Mesenchymal stem cell (in vitro differentiated cells and primary cell): ENCODE measurements around the gene EML2.

Source experiments
- DNase-seq: peaks from one replicate; pipeline ENCODE4 v3.0.0-alpha.2; 2013
- H2AFZ ChIP-seq: one replicate; pipeline ENCODE4 v1.6.1; 2013; ENCODE audit warnings: low read depth, mild to moderate bottlenecking, control low read depth, inconsistent platforms, low read length, moderate library complexity
- H2AK5ac ChIP-seq: 2 replicates; pipeline ENCODE4 v1.6.1; 2013; ENCODE audit warnings: low read length, moderate library complexity, mild to moderate bottlenecking, inconsistent platforms; ENCODE audit not compliant: severe bottlenecking
- H2BK120ac ChIP-seq: one replicate; pipeline ENCODE4 v1.6.1; 2013; ENCODE audit warnings: low read depth, mild to moderate bottlenecking, inconsistent platforms, low read length, moderate library complexity
- H2BK12ac ChIP-seq, 2 experiments: one replicate each; pipeline ENCODE4 v1.6.1; 2013; ENCODE audit warnings: inconsistent platforms in 2 of 2, low read length in 2 of 2, mild to moderate bottlenecking in 2 of 2, moderate library complexity in 2 of 2, control low read depth in 1 of 2
- H2BK15ac ChIP-seq: one replicate; pipeline ENCODE4 v1.6.1; 2013; ENCODE audit warnings: mild to moderate bottlenecking, low read depth, inconsistent platforms; ENCODE audit not compliant: poor library complexity, severe bottlenecking
- H2BK5ac ChIP-seq: 2 replicates; pipeline ENCODE4 v1.6.1; 2013; ENCODE audit warnings: low read depth, mild to moderate bottlenecking, low read length, control low read depth, inconsistent platforms; ENCODE audit not compliant: poor library complexity, severe bottlenecking
- H3K14ac ChIP-seq, 2 experiments: one replicate each; pipeline ENCODE4 v1.6.1; 2013; ENCODE audit warnings: inconsistent platforms in 2 of 2, low read length in 2 of 2, control low read depth in 1 of 2, mild to moderate bottlenecking in 1 of 2, moderate library complexity in 1 of 2
- H3K18ac ChIP-seq, 2 experiments: one replicate each; pipeline ENCODE4 v1.6.1; 2013; ENCODE audit warnings: inconsistent platforms in 2 of 2, low read length in 2 of 2, control low read depth in 1 of 2, low read depth in 1 of 2, mild to moderate bottlenecking in 1 of 2
- H3K23ac ChIP-seq, 2 experiments: one replicate each; pipeline ENCODE4 v1.6.1; 2013; ENCODE audit warnings: inconsistent platforms in 2 of 2, low read length in 2 of 2, mild to moderate bottlenecking in 2 of 2, moderate library complexity in 2 of 2, control low read depth in 1 of 2
- H3K27ac ChIP-seq: 2 replicates; pipeline ENCODE4 v1.5.1; 2013; ENCODE audit warnings: mild to moderate bottlenecking, moderate library complexity, low read length, control low read depth, inconsistent platforms; ENCODE audit not compliant: poor library complexity, severe bottlenecking
- H3K27me3 ChIP-seq, 2 experiments: 2 replicates each; pipeline versions ENCODE4 v1.6.1 to v1.7.0; 2013; ENCODE audit warnings: low read length in 2 of 2, mild to moderate bottlenecking in 2 of 2, moderate library complexity in 2 of 2, control low read depth in 1 of 2, inconsistent platforms in 1 of 2; ENCODE audit not compliant: control insufficient read depth in 1 of 2, insufficient read depth in 1 of 2
- H3K36me3 ChIP-seq, 2 experiments: 2 replicates each; pipeline versions ENCODE4 v1.6.1 to v1.7.0; 2013; ENCODE audit warnings: low read length in 2 of 2, control low read depth in 1 of 2, inconsistent platforms in 1 of 2, low read depth in 1 of 2, mild to moderate bottlenecking in 1 of 2; ENCODE audit not compliant: insufficient read depth in 2 of 2, control insufficient read depth in 1 of 2
- H3K4ac ChIP-seq, 2 experiments: one replicate each; pipeline ENCODE4 v1.6.1; 2013; ENCODE audit warnings: inconsistent platforms in 2 of 2, low read length in 2 of 2, mild to moderate bottlenecking in 2 of 2, moderate library complexity in 2 of 2, control low read depth in 1 of 2, low read depth in 1 of 2
- H3K4me1 ChIP-seq: 2 replicates; pipeline ENCODE4 v1.6.1; 2013; ENCODE audit warnings: low read depth, low read length, control low read depth; ENCODE audit not compliant: control insufficient read depth, insufficient read depth
- H3K4me2 ChIP-seq: 2 replicates; pipeline ENCODE4 v1.6.1; 2013; ENCODE audit warnings: low read length, mild to moderate bottlenecking, inconsistent platforms; ENCODE audit not compliant: poor library complexity, severe bottlenecking
- H3K4me3 ChIP-seq, 2 experiments: 2 replicates each; pipeline versions ENCODE4 v1.5.1 to v1.7.0; 2013; ENCODE audit warnings: low read length in 2 of 2, mild to moderate bottlenecking in 2 of 2, control low read depth in 1 of 2, low read depth in 1 of 2; ENCODE audit not compliant: insufficient read depth in 1 of 2
- H3K79me1 ChIP-seq: replicated peaks from 2 replicates; pipeline ENCODE4 v1.6.1; 2013; ENCODE audit warnings: mild to moderate bottlenecking, control low read depth, low read length, inconsistent platforms; ENCODE audit not compliant: poor library complexity, severe bottlenecking
- H3K9ac ChIP-seq: 2 replicates; pipeline ENCODE4 v1.7.0; 2013; ENCODE audit warnings: mild to moderate bottlenecking, low read length, moderate library complexity
- H3K9me3 ChIP-seq: 2 replicates; pipeline ENCODE4 v1.7.0; 2013; ENCODE audit warnings: mild to moderate bottlenecking, low read length; ENCODE audit not compliant: control insufficient read depth
- H4K8ac ChIP-seq: one replicate; pipeline ENCODE4 v1.6.1; 2013; ENCODE audit warnings: inconsistent platforms, mild to moderate bottlenecking, low read length, moderate library complexity
- H4K91ac ChIP-seq: one replicate; pipeline ENCODE4 v1.6.1; 2013; ENCODE audit warnings: mild to moderate bottlenecking, low read length, inconsistent platforms
- WGBS: methylation state at CpG from one replicate; pipeline ENCODE4 v1.1.7; 2013; ENCODE audit warnings: mixed read lengths; 5-methylcytosine and 5-hydroxymethylcytosine counted together

The EML2 gene

GRCh38 chr19:45621976-45622503 is 17.2 kb downstream of the EML2 start:
- peaks cover 55 to 69% of the 10 kb centered on the region in 2 experiments for H3K36me3 ChIP-seq
- no peak overlapping the region for H3K4me2 ChIP-seq
- no peak overlapping the region for H2BK120ac ChIP-seq
- DNase-seq, result no peak
- H2BK5ac ChIP-seq, result no peak overlapping the region
- H3K14ac ChIP-seq, result no peak overlapping the region
- no peaks in the 10 kb centered on the region for H3K27me3 ChIP-seq
- H4K91ac ChIP-seq, result no peak overlapping the region
- no peak overlapping the region for H3K23ac ChIP-seq
- H2AK5ac ChIP-seq, result no peak overlapping the region
- H3K9me3 ChIP-seq, result no peaks in the 10 kb centered on the region
- H3K9ac ChIP-seq, result no peak overlapping the region
- WGBS, result 91% methylated on average over 6 of the region's 6 CpGs
- no peak overlapping the region for H2BK15ac ChIP-seq
- no peak overlapping the region for H3K4ac ChIP-seq
- no peaks in the 10 kb centered on the region for H3K4me1 ChIP-seq
- no peak overlapping the region for H3K4me3 ChIP-seq
- no peak overlapping the region for H2AFZ ChIP-seq
- H2BK12ac ChIP-seq, result no peak overlapping the region
- no peak overlapping the region for H3K27ac ChIP-seq
- H4K8ac ChIP-seq, result no peak overlapping the region
- no peak overlapping the region for H3K18ac ChIP-seq
- peaks cover 6% of the 10 kb centered on the region for H3K79me1 ChIP-seq

- no peak overlapping the region for H3K27ac ChIP-seq
- no peak overlapping the region for H2AFZ ChIP-seq
- 98% methylated on average over 15 of the region's 17 CpGs for WGBS
- no peak overlapping the region for H3K14ac ChIP-seq
- H2BK120ac ChIP-seq, result no peak overlapping the region
- no peak overlapping the region for H3K23ac ChIP-seq
- H3K27me3 ChIP-seq, result no peaks in the 10 kb centered on the region
- no peak overlapping the region for H2BK5ac ChIP-seq
- H3K9ac ChIP-seq, result no peak overlapping the region
- no peak overlapping the region for H3K4me2 ChIP-seq
- peaks cover 57 to 69% of the 10 kb centered on the region in 2 experiments for H3K36me3 ChIP-seq
- H3K9me3 ChIP-seq, result no peaks in the 10 kb centered on the region
- no peak overlapping the region for H3K4ac ChIP-seq
- no peak overlapping the region for H2BK15ac ChIP-seq
- no peak overlapping the region for H2BK12ac ChIP-seq
- no peak overlapping the region for H3K18ac ChIP-seq
- DNase-seq, result no peak
- peaks cover 2% of the 10 kb centered on the region for H3K4me1 ChIP-seq
- no peak overlapping the region for H4K8ac ChIP-seq
- H4K91ac ChIP-seq, result no peak overlapping the region
- peaks cover 7% of the 10 kb centered on the region for H3K79me1 ChIP-seq
- H3K4me3 ChIP-seq, result peak overlapping the region in 1 of 2 experiments; percentile 15
- no peak overlapping the region for H2AK5ac ChIP-seq
Measured at GRCh38 chr19:45621389-45621788, 17.8 kb downstream of the EML2 start.

GRCh38 chr19:45616704-45617017 is 22.5 kb downstream of the EML2 start:
- DNase-seq, result no peak
- Histone ChIP-seq H2BK5ac (no peak overlapping the region), H2BK15ac (no peak overlapping the region), H3K4ac (no peak overlapping the region), H3K4me2 (no peak overlapping the region), H3K4me3 (no peak overlapping the region), H3K9me3 (no peaks in the 10 kb centered on the region), H3K36me3 (peaks cover 60 to 75% of the 10 kb centered on the region in 2 experiments), H3K4me1 (peaks cover 13% of the 10 kb centered on the region), H3K14ac (no peak overlapping the region), H2BK12ac (peak overlapping the region in 1 of 2 experiments; percentile 25), H2BK120ac (no peak overlapping the region), H3K27ac (no peak overlapping the region), H2AFZ (no peak overlapping the region), H3K9ac (no peak overlapping the region), H4K8ac (peak overlapping the region; percentile 73), H4K91ac (peak overlapping the region; percentile 62), H3K79me1 (peaks cover 5% of the 10 kb centered on the region), H3K27me3 (no peaks in the 10 kb centered on the region), H3K18ac (no peak overlapping the region), H3K23ac (no peak overlapping the region), H2AK5ac (no peak overlapping the region)
- 78% methylated on average over 10 of the region's 10 CpGs for WGBS

- Histone ChIP-seq H3K4me1 (peaks cover 13% of the 10 kb centered on the region), H4K8ac (peak overlapping the region; percentile 73), H2BK120ac (no peak overlapping the region), H3K4me3 (no peak overlapping the region), H3K36me3 (peaks cover 63 to 73% of the 10 kb centered on the region in 2 experiments), H3K27ac (no peak overlapping the region), H3K9ac (no peak overlapping the region), H3K23ac (no peak overlapping the region), H3K4me2 (no peak overlapping the region), H3K4ac (peak overlapping the region in 1 of 2 experiments; percentile 73), H2BK12ac (no peak overlapping the region), H2AFZ (no peak overlapping the region), H3K27me3 (no peaks in the 10 kb centered on the region), H2BK5ac (no peak overlapping the region), H3K14ac (no peak overlapping the region), H2BK15ac (no peak overlapping the region), H4K91ac (peak overlapping the region; percentile 62), H3K79me1 (peaks cover 5% of the 10 kb centered on the region), H3K18ac (peak overlapping the region in 1 of 2 experiments; percentile 58), H3K9me3 (no peaks in the 10 kb centered on the region), H2AK5ac (no peak overlapping the region)
- WGBS, result 36% methylated on average over 33 of the region's 37 CpGs
- DNase-seq, result peak; percentile 81
Measured at GRCh38 chr19:45615795-45616703, 23.1 kb downstream of the EML2 start.
